Measurements from ENCODE around the gene RPRD2.

Gene RPRD2

GRCh38 chr1:150515328-150516049 is 151.5 kb downstream of the RPRD2 start, which contains the start of gene FALEC:
Gene FALEC, plus strand, starts transcription at chr1:150515752.
- DNase-seq = peak; percentile 96

GRCh38 chr1:150516050-150516591 is 152.2 kb downstream of the RPRD2 start:
- peak; percentile 35 for DNase-seq

GRCh38 chr1:150516616-150517015 is 152.7 kb downstream of the RPRD2 start:
- peak; percentile 27 for DNase-seq

- no peak for DNase-seq
Observed at GRCh38 chr1:150521196-150521968, 157.4 kb downstream of the RPRD2 start.

- no peak for DNase-seq
Observed at GRCh38 chr1:150525348-150525747, 161.4 kb downstream of the RPRD2 start.

Measured in NCI-H146 (cell line).